Stimulated activated naive CD4-positive, alpha-beta T cell (primary cell): ENCODE measurements around the gene TMEM131.

Experiments
- DNase-seq, 6 experiments: peaks; one replicate each; lab custom pipeline; 2025; lab: John Stamatoyannopoulos, UW

Gene TMEM131

DNA sequence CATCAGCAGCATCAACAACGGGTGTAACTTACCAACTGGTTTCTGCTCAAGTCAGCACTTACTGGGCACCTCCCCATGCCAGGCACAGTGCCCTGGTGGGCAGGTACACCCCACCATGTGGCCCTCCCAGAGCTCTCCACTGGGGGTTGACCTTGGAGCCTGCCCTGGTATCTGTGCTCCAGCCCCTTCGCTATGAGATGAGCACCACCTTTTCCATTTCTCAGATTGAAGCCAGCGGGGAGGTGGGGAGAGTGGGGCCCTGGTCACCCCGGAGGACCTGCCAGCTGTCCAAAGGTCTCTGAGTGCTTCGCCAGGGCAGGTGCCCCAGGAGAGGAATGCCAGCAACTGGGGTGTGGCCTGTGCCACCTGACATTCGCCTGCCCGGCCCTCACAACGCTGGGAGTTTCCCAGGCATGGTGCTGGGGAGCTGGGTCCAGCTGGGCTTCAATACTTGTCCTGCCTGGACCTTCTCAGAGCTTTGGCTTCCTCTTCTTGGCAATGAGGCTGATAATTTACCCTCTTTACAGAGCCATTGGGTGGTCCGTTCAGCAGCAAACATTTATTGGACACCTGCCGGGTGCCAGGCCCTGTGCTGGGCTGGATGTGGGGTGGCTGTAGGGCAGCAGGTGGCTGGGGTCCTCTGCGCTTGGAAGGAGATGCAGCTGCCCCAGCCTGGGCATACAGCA is 288.2 kb downstream of the TMEM131 start:
- no peak for DNase-seq

DNA sequence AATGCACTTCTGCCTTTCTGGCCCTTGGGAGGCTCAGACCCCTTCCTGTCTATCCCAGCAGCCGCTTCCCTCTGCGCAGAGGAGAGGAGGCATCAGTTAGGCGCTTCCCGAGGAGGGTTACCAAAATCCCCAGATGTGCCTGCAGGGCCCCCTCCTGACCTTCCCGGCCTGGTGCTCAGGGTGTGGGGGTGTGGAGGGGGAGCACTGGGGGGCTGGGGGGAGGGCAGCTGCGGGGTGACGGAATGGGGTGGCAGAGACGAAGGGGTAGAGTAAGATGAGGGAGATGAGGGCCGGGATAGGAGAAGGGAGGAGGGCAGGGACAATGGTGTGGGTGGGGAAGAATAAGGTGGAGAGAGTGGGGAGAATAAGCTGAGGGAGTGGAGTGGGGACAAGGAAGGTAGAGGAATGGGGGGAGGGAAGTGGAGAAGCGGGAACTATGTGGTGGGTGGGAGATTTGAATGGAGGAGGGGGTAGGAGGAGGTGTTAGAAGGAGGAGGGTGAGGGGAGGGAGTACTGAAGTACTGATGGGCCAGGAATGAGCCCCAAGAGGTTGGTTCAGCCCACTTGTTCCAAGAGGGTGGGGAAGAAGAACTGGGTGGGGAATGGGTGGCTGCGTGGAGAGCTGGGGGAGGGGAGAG is 288.9 kb downstream of the TMEM131 start:
- no peak for DNase-seq
